NK-92 treated with Interleukin-12 subunit alpha and Interleukin-12 subunit beta, amount 100 ng/mL, for 24 hours (cell line): ENCODE results near the gene CCL3.
A peak's percentile ranks its signal among the peaks of the same experiment; 100 is the strongest.
"Not testable (repeated sequence)": the region's sequence is repeated elsewhere in the genome, so short reads cannot be mapped to it uniquely, and the experiment has no call there.

Source experiments
- DNase-seq: peaks from one replicate; lab custom pipeline; 2025; lab: John Stamatoyannopoulos, UW

Gene CCL3

DNA sequence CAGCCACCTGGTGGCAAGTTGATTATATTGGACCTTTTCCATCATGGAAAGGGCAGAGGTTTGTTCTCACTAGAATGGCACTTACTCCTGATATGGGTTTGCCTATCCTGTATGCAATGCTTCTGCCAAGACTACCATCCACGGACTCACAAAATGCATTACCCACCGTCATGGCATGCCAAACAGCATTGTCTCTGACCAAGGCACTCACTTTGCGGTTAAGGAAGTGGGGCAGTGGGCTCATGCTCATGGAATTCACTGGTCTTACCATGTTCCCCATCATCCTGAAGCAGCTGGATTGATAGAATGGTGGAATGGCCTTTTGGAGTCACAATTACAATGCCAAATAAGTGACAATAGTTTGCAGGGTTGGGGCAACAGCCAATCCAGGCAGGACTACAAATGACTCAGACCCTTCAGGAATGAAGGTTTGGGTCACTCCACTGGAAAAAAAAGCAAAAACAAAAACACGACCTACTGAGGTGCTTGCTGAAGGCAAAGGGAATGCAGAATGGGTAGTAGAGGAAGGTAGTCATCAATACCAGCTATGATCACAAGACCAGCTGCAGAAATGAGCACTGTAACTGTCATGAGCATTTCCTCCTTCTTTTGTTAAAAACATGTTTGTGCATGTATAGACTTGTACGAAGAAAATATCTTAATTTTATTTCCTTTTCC, 25.2 kb upstream of the CCL3 start:
- not testable (repeated sequence) for DNase-seq

DNA sequence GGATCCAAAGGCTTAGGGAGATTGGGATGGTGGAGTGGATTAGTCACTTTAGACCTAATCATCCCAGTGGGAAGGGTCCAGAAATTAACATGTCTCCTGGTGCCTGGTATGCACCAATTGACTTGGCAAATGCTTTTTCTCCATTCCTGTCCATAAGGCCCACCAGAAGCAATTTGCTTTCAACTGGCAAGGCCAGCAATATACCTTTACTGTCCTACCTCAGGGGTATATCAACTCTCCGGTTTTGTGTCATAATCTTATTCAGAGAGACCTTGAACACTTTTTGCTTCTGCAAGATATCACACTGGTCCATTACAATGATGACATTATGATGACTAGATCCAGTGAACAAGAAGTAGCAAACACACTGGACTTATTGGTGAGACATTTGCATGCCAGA, 23.2 kb upstream of the CCL3 start:
- DNase-seq: not testable (repeated sequence)

DNA sequence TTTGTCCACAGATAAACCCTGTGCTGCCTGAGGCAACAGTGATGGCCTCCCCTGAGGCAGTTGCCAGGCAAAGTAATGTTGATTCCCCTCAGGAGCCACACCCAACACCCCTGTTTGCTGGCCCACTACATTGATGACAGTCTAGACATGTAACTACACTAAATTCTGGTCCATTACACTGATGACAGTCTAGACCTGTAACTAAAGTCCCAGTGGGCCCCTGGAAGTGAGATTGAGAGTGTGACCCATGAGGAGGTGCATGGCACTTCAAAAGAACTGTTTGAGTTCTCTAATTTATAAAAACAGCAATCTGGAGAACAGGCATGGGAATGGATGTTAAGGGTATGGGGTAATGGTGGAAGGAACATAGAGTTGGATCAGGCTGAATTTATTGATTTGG, 22.6 kb upstream of the CCL3 start:
- no peak for DNase-seq

DNA sequence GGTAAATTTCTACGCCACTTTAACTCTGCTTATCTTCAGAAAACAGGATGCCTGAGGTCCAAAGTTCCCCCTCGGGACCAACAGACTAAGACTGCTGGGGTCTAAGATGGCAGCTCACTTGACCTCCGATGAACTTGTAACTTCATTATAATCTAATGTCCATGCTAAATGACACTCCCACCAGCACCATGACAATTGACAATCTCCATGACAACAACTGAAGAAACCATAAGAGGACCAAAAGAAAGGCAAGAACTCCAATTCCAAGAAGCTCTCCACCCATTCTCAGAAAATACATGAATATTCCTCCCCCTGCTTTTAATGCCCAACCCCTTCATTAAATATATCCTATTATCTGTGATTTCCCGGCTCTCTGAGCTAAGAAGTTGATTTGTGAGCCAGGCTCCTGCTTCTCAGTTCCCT, 21.1 kb upstream of the CCL3 start:
- DNase-seq: no peak

DNA sequence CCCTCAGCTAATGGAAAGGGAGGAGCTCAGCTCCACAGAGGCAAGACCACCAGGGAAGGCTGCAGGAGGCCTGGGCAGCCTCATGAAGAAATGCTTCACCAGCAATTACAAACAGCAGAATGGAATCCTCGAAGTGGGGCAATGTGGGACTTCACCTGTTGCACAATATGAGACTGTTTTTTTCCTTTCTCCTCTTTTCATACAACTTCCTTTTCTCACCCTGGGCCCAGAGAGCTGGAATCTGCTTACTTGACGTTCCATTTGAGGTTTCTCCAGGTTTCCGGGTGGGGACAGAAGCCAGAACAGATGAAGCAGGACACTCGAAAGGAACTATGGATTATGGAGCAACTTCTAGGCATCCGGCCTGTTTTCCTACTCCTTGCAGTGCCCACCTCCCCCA, 18.3 kb upstream of the CCL3 start:
- peak; percentile 44 for DNase-seq

DNA sequence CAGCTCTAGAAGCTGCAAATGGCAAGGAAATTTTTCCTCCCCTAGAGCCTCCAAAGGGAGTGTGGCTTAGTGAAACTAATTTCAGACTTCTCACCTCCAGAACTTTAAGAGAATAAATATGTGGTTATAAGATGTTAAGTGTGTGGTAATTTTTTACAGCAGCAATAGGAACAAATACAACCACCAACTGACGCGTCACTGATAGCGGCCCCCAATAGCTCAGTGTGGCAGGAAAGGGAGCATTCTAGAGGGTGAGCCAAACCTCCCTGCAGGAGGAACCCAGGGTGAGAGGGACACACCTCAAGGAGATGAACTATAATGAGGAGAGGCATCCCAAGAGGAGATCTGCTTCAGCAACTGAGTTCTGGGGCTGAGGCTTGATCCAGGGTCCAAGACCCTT, 17.7 kb upstream of the CCL3 start:
- DNase-seq: peak; percentile 68

DNA sequence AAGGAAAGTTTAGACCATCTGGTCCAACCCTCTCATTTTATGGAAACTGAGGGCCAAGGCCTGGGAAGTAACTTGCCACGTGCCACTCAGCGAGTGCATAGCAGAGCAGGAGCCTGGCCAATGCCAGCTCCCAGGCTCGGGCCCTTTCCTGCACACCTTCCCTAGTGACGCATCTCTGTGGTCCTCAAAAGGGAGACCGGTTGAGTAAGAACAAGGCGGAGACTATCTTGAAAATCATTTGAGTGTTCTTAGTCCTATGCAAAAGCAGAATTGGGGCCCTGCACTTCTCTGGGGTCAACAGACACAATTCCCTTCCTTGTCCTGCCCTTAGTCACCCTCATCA, 16.5 kb upstream of the CCL3 start:
- peak; percentile 41 for DNase-seq

DNA sequence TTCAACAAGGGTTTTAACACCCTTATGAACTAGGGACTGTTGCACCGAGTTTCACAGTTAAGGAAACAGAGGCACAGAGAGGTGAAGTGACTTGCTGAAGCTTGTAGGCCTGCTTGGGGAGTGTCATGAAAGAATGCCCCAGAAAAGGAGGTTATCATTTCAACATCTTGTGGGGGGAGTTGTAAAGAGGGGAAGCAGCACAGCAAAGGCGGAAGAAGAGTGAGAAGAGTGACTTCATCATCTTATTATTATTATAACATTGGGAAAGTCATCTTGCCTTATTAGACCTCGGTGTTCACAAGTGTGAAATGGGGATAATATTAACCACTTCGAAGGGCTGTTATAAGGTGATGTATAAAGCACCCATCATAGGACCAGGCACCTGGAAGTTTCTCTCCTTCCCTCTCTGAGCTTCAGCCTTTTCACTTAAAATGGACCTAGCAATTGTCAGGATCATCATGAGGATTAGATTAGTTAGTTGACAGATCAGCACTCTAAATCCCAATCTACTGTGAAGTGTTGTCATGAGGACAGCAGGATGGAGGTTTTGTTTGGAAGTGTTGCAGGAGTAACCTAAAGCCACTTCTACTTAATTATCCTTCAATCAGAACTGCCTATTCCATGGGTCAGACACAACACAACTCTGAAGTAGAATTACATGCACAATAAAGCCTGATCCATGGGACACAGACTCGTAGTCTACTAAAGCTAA, 16.0 kb upstream of the CCL3 start:
- peak; percentile 46 for DNase-seq

DNA sequence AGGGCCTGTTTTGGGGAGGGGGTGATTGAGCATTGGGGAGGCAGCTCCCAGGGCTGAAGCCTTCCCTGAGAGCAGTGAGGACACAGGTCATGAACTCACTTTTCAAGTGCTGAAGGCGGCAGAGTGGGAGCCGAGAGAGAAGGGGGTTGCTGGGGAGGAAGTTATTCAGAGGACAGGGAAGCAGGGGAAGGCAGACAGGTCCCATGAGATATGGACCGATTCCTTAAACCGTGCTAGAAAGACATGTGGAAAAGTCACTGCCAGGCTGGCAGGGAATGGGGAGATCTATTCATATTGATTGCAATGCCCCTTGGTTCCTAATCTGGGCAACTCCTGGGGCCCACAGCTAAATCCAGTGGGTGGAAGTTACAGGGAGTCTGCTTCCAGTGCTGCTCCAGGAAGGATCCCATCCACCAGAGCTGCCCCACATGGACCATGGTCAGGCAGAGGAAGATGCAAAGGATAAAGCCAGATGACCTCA, 14.8 kb upstream of the CCL3 start:
- DNase-seq: peak; percentile 42

DNA sequence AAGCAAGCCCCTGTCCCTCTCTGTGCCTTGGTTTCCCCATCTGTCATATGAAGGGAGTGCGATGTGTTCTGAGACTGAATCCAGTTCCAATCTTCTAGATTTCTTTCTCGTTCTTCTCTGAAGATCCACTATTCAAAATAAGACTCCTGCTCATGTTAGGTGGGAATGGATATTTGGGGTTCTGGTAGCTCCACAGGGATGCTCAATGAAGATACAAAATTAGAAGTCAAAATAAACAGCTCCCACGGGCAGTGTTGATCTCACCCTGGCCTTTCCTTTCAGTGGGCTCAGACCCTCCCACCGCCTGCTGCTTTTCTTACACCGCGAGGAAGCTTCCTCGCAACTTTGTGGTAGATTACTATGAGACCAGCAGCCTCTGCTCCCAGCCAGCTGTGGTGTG, 14.3 kb upstream of the CCL3 start:
- DNase-seq: not testable (repeated sequence)

DNA sequence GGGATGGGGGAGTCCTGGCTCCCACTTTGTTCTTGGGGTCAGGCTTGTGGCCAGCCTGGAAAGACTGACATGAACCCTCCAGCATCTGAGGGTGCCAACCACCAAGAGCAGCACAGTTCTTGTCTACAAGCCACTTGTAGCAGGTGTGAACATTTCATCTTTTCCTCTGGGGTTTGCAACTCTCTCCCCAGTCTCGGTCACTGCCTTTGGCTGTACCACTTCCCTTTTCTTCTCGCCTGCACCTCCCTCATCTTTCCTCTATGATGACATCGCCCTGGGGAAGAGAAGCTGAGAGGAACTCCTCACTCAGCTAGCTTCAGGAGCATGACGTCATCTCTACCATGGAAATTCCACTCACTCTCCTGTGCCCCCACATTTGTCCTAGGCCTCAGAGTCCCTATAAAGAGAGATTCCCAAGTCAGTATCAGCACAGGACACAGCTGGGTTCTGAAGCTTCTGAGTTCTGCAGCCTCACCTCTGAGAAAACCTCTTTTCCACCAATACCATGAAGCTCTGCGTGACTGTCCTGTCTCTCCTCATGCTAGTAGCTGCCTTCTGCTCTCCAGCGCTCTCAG, 13.5 kb upstream of the CCL3 start, which contains the start of gene CCL4:
Gene CCL4 (plus strand): TSS at position 427 of the 575 bp plus-strand sequence. CDS start 79 bp downstream, at position 506.
- DNase-seq: peak; percentile 81

DNA sequence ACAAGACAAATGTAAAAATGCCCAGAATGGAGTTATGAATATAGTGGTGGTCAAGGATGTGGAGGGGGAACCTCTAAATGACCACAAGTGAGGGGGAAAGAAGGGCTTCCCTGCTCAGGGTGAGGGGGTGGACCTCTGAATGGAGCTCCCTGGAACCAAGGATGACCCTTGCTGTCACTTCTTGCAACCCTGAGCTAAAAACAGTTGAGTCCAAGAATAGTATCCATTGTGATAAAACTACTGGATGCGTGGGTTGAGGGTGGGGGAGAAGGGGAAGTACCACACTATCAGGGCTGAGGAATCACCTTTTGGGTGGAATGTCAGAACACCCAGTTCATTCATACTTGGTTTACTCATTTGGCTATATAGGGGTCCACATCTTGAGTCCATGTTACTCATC, 9.1 kb upstream of the CCL3 start:
- DNase-seq: not testable (repeated sequence)

DNA sequence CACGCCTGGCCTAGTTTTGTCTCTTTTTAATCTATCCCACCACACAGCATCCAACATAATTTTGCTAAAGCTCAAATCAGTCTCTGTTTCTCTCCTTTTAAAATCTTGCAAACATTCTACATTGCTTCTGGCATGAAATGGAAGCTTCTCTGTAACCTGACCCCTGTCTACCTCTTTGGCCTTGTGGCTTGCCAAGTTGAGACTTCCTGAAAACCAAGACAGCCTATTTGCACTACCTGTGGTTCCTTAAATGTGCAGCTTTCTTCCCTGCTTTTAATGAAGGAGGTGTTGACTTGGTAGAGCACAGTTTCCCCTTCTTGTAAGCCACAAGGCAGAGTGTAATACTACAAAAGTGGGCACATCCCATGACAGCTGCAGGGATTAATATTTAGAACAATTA, 6.0 kb upstream of the CCL3 start:
- DNase-seq: no peak

DNA sequence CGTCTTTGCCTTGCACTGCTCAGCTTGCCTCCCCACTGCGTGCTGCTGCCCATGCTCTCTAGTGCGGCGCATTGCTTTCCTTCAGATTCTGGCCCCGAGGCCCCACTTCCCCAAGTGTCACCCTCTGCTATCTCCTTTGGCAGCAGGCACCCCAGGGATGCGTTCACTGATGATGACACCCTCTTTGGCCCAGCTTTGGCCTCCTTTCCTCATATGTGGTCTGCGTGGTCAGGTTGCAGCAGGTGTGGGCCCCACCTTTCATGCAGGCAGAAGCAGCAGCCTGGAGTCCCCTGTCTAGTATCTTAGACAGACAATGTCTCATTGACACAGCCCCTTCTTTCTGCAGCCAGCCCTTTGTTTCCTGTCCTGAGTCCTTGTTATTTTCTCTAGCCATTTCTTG, 4.8 kb upstream of the CCL3 start:
- peak; percentile 77 for DNase-seq

DNA sequence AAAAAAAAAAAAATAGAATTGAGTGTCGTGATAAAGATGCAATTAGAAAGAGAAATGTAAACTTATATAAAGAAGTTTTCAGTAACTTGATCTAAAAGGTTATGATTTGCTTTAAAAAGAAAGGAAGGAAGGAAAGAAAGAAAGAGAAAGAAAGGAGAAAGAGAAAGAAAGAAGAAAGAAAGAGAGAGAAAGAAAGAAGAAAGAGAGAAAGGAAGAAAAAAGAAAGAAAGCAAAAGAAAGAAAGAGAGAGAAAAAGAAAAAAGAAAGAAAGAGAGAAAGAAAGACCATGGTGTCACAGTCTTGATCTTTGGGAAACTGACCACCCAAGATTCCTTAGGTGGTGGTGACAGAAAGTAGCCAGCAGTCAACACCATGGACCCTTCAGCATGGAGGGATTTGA, 4.3 kb upstream of the CCL3 start:
- no peak for DNase-seq

DNA sequence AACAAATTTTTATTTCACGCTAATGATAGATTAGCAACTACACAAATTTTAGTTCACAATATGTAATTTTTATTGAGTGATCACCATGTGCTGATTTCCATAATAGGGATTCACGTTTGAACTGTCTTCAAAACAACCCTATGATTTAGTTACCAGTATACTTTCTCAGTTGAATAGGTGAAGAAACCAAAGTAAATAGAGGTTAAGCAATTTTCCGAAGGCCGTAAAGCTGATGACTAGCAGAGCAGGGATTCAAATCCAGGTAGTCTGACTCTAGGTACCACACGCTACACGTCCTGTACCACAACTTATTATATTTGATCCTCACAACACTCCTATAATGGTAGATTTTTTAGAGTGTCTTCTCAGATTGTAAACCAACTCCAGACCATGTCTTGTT, 2.8 kb upstream of the CCL3 start:
- not testable (repeated sequence) for DNase-seq

DNA sequence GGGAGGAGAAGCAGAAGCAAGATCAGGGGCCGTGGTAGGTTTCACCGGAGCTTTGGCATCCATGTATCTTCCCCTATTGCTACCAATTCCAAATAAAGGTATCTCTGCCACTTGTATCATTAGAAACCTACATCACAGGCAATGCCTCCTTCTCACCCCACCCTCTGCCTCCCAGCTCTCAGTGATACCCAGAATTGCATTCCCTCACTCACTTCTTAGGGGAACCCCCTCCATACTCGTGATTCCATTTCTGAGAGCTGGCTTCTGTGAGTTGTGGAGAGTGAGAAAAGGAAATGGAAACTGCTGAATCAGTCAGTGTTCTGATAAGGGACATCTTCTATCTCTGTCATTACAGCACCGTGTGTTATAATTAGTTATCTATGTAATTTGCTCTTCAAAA, 2.3 kb upstream of the CCL3 start:
- peak; percentile 55 for DNase-seq

DNA sequence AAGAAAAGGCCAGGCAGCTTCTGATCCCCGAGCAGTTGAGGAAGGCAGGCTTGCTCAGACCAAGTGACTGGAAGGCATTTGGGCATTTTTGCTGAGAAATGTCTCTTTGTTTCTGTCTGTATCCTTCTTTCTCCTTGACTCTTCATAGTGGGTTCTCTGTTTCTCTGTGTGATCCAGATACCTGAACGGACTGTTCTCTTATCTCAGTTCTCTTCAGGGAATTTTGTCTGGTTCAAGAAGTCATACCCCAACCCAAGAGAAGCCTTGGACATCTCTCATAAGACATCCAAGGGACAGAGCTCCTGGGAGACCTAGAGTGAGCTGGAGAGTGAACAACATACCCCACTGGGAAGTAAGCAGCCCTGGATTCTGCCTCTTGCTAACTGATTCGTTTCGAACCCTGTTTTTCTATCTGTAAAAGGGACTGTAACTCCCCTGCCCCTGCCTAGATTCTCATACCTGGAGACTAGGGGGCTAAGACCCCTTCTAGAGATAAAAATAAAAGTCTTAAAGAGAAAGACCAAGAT, 541 bp downstream of the CCL3 start:
- no peak for DNase-seq

DNA sequence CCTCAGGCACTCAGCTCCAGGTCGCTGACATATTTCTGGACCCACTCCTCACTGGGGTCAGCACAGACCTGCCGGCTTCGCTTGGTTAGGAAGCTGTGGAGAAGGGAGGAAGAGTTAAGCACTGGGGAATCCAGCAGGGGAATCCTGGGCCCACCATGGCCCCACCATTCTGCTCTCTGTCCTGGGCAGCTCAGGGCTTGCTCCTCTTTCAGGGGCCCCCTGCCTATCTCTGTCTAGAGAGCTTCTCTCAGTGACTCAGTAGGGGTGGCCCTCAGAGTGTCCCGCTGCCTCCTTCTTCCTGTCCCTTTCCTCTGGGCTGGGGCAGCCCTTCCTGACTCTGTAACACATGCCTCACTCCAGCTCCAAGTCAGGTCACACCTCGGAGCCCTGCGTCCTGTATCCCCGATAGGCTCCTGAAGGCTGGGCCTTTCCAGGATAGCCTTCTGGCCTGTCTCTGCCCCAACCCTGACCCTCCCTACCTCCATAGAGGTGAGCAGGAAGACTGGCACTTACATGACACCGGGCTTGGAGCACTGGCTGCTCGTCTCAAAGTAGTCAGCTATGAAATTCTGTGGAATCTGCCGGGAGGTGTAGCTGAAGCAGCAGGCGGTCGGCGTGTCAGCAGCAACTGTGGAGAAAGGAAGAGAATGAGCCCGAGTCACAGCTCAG, 1.1 kb downstream of the CCL3 start:
- peak; percentile 83 for DNase-seq

DNA sequence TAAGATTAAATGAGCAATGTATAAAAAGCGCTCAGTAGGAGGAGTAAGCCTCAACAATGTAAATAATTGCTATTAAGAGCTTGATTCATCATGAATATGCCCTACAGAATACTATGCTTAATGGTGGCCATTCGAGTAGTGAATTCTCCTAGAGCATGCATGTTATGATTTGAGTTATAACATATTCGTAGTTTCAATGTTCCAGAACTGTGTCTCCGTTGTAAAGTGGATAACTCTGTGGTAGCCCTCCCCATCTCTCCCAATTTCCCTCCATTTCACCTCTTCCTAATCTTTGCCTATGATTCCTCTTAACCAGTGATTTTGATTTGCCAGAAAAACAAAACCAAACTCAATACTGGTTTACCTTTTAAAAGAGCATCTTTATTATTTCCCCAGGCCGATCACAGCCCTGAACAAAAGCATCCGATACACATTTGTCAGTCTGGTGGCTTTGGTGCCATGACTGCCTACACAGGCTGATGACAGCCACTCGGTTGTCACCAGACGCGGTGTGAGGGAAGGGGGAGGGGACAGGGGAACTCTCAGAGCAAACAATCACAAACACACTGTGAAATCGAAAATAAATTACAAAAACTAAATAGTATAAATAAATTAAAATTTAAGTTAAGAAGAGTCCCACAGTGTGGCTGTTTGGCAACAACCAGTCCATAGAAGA, 1.9 kb downstream of the CCL3 start:
- DNase-seq: peak; percentile 73

DNA sequence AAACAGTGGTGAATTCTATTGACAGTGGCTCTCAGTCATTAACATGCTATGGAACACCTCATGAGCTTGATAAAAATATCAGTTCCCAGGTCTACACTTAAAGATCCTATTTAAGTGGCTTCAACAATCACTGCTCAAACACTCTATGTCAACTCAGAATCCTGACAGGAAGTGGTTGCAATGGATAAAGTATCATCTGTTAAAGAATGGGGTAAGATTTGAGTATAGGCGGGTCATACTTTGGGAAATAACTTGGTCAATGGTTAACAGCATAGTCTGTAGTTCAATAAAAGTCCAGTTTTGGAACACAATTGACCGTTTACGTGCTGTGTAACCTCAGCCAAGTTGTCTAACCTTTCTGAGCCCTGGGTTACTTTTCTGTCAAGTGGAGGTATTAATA, 2.5 kb downstream of the CCL3 start:
- DNase-seq: not testable (repeated sequence)

DNA sequence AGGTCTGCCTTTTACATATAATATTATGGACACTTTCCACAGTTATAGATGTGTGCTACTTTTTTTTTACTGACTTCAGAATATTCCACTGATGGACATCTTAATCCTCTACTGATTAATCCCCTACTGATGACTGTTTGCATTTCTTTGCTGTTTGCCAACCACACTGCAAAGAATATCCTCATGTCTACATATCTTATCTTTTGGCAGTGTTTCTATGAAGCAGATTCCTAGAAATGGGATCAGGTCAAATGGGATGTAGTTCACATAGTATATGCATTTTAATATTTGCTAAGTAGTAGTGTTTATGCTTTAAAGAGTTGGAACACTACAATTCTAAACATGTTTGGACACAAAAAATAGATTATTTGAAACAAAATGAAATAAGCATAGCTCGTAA, 3.2 kb downstream of the CCL3 start:
- no peak for DNase-seq
